Upper lobe of right lung (tissue), 1 donor: ENCODE measurements around the gene PTPN23. TPM values are rescaled to one million over a fixed set of nuclear protein-coding genes. Genes with fewer than 3 reads are reported as not detected.

ENCODE experiments used
- ATAC-seq: fragments of 200-7000 bp; cut with Tn5 transposase; one replicate; pipeline ENCODE4 v1.9.1; 2020; ENCODE audit warnings: mild to moderate bottlenecking, moderate library complexity
- DNase-seq: peaks from one replicate; pipeline ENCODE4 v3.0.0-alpha.2; 2020
- H3K27ac ChIP-seq: fragments of 200-600 bp; one replicate; pipeline ENCODE4 v1.8.0; 2022
- H3K27me3 ChIP-seq: fragments of 200-600 bp; one replicate; pipeline ENCODE4 v1.8.0; 2022; ENCODE audit warnings: mild to moderate bottlenecking
- H3K36me3 ChIP-seq: fragments of 200-600 bp; one replicate; pipeline ENCODE4 v1.8.0; 2022
- H3K4me1 ChIP-seq: fragments of 200-600 bp; one replicate; pipeline ENCODE4 v1.8.0; 2022
- H3K4me3 ChIP-seq: fragments of 200-600 bp; one replicate; pipeline ENCODE4 v1.8.0; 2022; ENCODE audit warnings: mild to moderate bottlenecking
- H3K9me3 ChIP-seq: fragments of 200-600 bp; one replicate; pipeline ENCODE4 v1.8.0; 2022
- CTCF ChIP-seq: fragments of 200-600 bp; IDR thresholded peaks from one replicate; pipeline ENCODE4 v1.8.0; 2022; ENCODE audit warnings: antibody characterized with exemption
- intact Hi-C: fragments of 100-400 bp; cut with DNase I; formaldehyde crosslinking; loops from one replicate; pipeline ENCODE4 v1.11.0; 2022
- total RNA-seq: library from RNA; stranded (reverse); fragmentation: NEBNext Ultra II Directional; extraction: Animal tissue kit (Norgen Biotek cat#: 25700); gene quantifications from one replicate; pipeline ENCODE4 v1.2.1, GENCODE V29; 2021
- donor health status: DM: no; HTN: yes; CAD: no; lungs with severe emphysema.

PTPN23 gene
- total RNA-seq, 1 donor from 2014 or later = 56.2 TPM

- no peaks in the 10 kb centered on the region for H3K27me3 ChIP-seq
- no peaks in the 10 kb centered on the region for H3K9me3 ChIP-seq
- no peak for ATAC-seq
- peaks cover 23% of the 10 kb centered on the region for H3K4me1 ChIP-seq
- no peak overlapping the region for H3K4me3 ChIP-seq
- intact Hi-C loops = no loop called here
- peaks cover 28% of the 10 kb centered on the region for H3K36me3 ChIP-seq
- H3K27ac ChIP-seq = no peak overlapping the region
- DNase-seq = no peak
- no peak for TF ChIP-seq CTCF
Measured at GRCh38 chr3:47394140-47394870, 13.5 kb downstream of the PTPN23 start.

- Histone ChIP-seq H3K36me3 (peaks cover 27% of the 10 kb centered on the region), H3K4me1 (peaks cover 25% of the 10 kb centered on the region), H3K9me3 (no peaks in the 10 kb centered on the region), H3K4me3 (no peak overlapping the region), H3K27ac (no peak overlapping the region), H3K27me3 (no peaks in the 10 kb centered on the region)
- ATAC-seq (peak; percentile 32), DNase-seq (no peak)
- no peak for TF ChIP-seq CTCF
- intact Hi-C loops = no loop called here
Measured at GRCh38 chr3:47394881-47395280, 14.1 kb downstream of the PTPN23 start.

- H3K27ac ChIP-seq = peak overlapping the region; percentile 24
Measured at GRCh38 chr3:47398228-47398627, 17.4 kb downstream of the PTPN23 start.

GRCh38 chr3:47399016-47399415 is 18.2 kb downstream of the PTPN23 start:
- no peak for TF ChIP-seq CTCF
- Histone ChIP-seq H3K4me1 (peaks cover 20% of the 10 kb centered on the region), H3K9me3 (no peaks in the 10 kb centered on the region), H3K27ac (no peak overlapping the region), H3K27me3 (no peaks in the 10 kb centered on the region), H3K4me3 (no peak overlapping the region), H3K36me3 (peaks cover 39% of the 10 kb centered on the region)
- intact Hi-C loops = no loop called here
- DNase-seq (no peak), ATAC-seq (no peak)

More at GRCh38 chr3:47398228-47398627, 17.4 kb downstream of the PTPN23 start:
- DNase-seq (no peak), ATAC-seq (no peak)
- no peaks in the 10 kb centered on the region for H3K27me3 ChIP-seq
- H3K9me3 ChIP-seq = no peaks in the 10 kb centered on the region
- H3K4me3 ChIP-seq = no peak overlapping the region
- H3K36me3 ChIP-seq = peaks cover 31% of the 10 kb centered on the region
- peaks cover 25% of the 10 kb centered on the region for H3K4me1 ChIP-seq
- no peak for TF ChIP-seq CTCF
- intact Hi-C loops = no loop called here

GRCh38 chr3:47399531-47400270 is 18.9 kb downstream of the PTPN23 start:
- no peak overlapping the region for H3K27ac ChIP-seq
- intact Hi-C loops = no loop called here
- H3K36me3 ChIP-seq = peaks cover 42% of the 10 kb centered on the region
- H3K9me3 ChIP-seq = no peaks in the 10 kb centered on the region
- no peaks in the 10 kb centered on the region for H3K27me3 ChIP-seq
- H3K4me1 ChIP-seq = peaks cover 18% of the 10 kb centered on the region
- no peak overlapping the region for H3K4me3 ChIP-seq
- DNase-seq (no peak), ATAC-seq (peak; percentile 33)
- TF ChIP-seq CTCF = no peak
